Peyer's patch (tissue), 4 donors: ENCODE measurements around the gene DARS1.

Experiments used
- CTCF ChIP-seq, 6 experiments: fragments of 450-650 bp in 4 of 6; fragments of 200-600 bp in 2 of 6; sonication (generic) in 1 of 6; IDR thresholded peaks; one replicate each; pipeline ENCODE4 v1.5.1; 2017 to 2019; ENCODE audit warnings: antibody characterized with exemption in 6 of 6, mild to moderate bottlenecking in 3 of 6, moderate library complexity in 1 of 6
- POLR2A ChIP-seq, 2 donors: fragments of 450-650 bp; IDR thresholded peaks; one replicate each; pipeline ENCODE4 v1.5.1; 2017; ENCODE audit warnings: antibody characterized with exemption in 2 of 2, mild to moderate bottlenecking in 2 of 2, moderate library complexity in 2 of 2

- TF ChIP-seq CTCF (IDR thresholded peaks at IDR 0.05) (no peak), POLR2A (IDR thresholded peaks at IDR 0.05) (no peak)
Observed at GRCh38 chr2:135987441-135987840, 2.0 kb upstream of the DARS1 start.
